Smooth muscle cell (in vitro differentiated cells): ENCODE measurements around the gene KBTBD12. TPM values are rescaled to one million over a fixed set of nuclear protein-coding genes. Genes with fewer than 3 reads are reported as not detected.

Source experiments
- polyA plus RNA-seq: library from polyadenylated mRNA; unstranded; fragments of >200 nt; fragmentation: Nextera tagmentation; extraction: Ambion mirVana; gene quantifications from 2 replicates; pipeline ENCODE4 v1.2.1, GENCODE V29; 2016
- small RNA-seq: library from RNA; depleted of rRNA; stranded (forward); fragments of <200 nt; gene quantifications from one replicate; pipeline ENCODE3, GENCODE V24; 2014
- total RNA-seq: library from RNA; depleted of rRNA; stranded (reverse); fragments of >200 nt; gene quantifications from 2 replicates; pipeline ENCODE4 v1.2.3, GENCODE V29; 2014

Gene KBTBD12
- total and polyA plus RNA-seq, 2 experiments from 2014 or later: not detected

Small RNAs within 50 kb of the gene (small RNA-seq; reads per million reads assigned to genes)
- gene RNA5SP139: 0.08 reads per million

Other genes starting within 250 kb of the KBTBD12 start
- gene ABTB1, start 242.3 kb upstream of the KBTBD12 start, total RNA-seq: 2.8 and 5.7 TPM in 2 replicates
- gene ABTB1, start 242.3 kb upstream of the KBTBD12 start, polyA plus RNA-seq: 14.0 and 17.9 TPM in 2 replicates
- 4.4 and 13.6 TPM in 2 replicates for gene MGLL, start 92.7 kb upstream of the KBTBD12 start, total RNA-seq
- 22.5 and 37.3 TPM in 2 replicates for gene MGLL, start 92.7 kb upstream of the KBTBD12 start, polyA plus RNA-seq
- 324 and 385 TPM in 2 replicates for gene SEC61A1, start 137.2 kb downstream of the KBTBD12 start, total RNA-seq
- gene SEC61A1, start 137.2 kb downstream of the KBTBD12 start, polyA plus RNA-seq: 310 and 392 TPM in 2 replicates
- 25.5 and 32.9 TPM in 2 replicates for gene RUVBL1, start 208.6 kb downstream of the KBTBD12 start, total RNA-seq
- 36.9 and 37.1 TPM in 2 replicates for gene RUVBL1, start 208.6 kb downstream of the KBTBD12 start, polyA plus RNA-seq
- gene EEFSEC, start 238.2 kb downstream of the KBTBD12 start, total RNA-seq: 11.4 and 12.4 TPM in 2 replicates
- gene EEFSEC, start 238.2 kb downstream of the KBTBD12 start, polyA plus RNA-seq: 17.1 and 24.7 TPM in 2 replicates